Neural cell (in vitro differentiated cells): ENCODE data around the gene FBXW8. TPM values are rescaled to one million over a fixed set of nuclear protein-coding genes. Genes with fewer than 3 reads are reported as not detected.

Experiments
- H2AFZ ChIP-seq: fragments of 200-600, 300-800 bp; sonication (generic), shearing (Covaris generic); 2 replicates; pipeline ENCODE4 v1.6.0; 2014; ENCODE audit warnings: low read depth, mild to moderate bottlenecking, antibody characterized with exemption, low read length, moderate library complexity
- H3F3A ChIP-seq: fragments of 200-600 bp; shearing (Covaris generic); 2 replicates; pipeline ENCODE4 v1.6.1; 2016; ENCODE audit warnings: mild to moderate bottlenecking, moderate library complexity, mixed read lengths, antibody characterized with exemption, low read length; ENCODE audit not compliant: insufficient read depth, poor library complexity, severe bottlenecking
- H3K27ac ChIP-seq: fragments of 200-600, 300-800 bp; sonication (generic), shearing (Covaris generic); 2 replicates; pipeline ENCODE4 v1.5.1; 2014; ENCODE audit warnings: mild to moderate bottlenecking, low read length, moderate library complexity
- H3K27me3 ChIP-seq: fragments of 300-800, 200-600 bp; sonication (generic), shearing (Covaris generic); 2 replicates; pipeline ENCODE4 v1.6.0; 2014; ENCODE audit warnings: mild to moderate bottlenecking, low read depth, low read length, moderate library complexity; ENCODE audit not compliant: insufficient read depth
- H3K36me3 ChIP-seq: fragments of 300-800, 200-600 bp; sonication (generic), shearing (Covaris generic); 2 replicates; pipeline ENCODE4 v1.5.1; 2014; ENCODE audit warnings: mild to moderate bottlenecking, antibody characterized with exemption, low read length, moderate library complexity; ENCODE audit not compliant: insufficient read depth
- H3K4me2 ChIP-seq: fragments of 300-800, 200-600 bp; sonication (generic), shearing (Covaris generic); 2 replicates; pipeline ENCODE4 v1.6.0; 2014; ENCODE audit warnings: mild to moderate bottlenecking, low read length
- H3K4me3 ChIP-seq: fragments of 300-800, 200-600 bp; sonication (generic), shearing (Covaris generic); 2 replicates; pipeline ENCODE4 v1.5.1; 2014; ENCODE audit warnings: mild to moderate bottlenecking, low read length, moderate library complexity
- H3K79me2 ChIP-seq: fragments of 200-600 bp; shearing (Covaris generic); replicated peaks from 2 replicates; pipeline ENCODE4 v1.6.0; 2014; ENCODE audit warnings: mild to moderate bottlenecking, low read length, moderate library complexity; ENCODE audit not compliant: insufficient read depth
- H3K9ac ChIP-seq: fragments of 300-800, 200-600 bp; sonication (generic), shearing (Covaris generic); 2 replicates; pipeline ENCODE4 v1.6.1; 2016; ENCODE audit warnings: mild to moderate bottlenecking, low read length, mixed read lengths
- H3K9me2 ChIP-seq: fragments of 200-600 bp; shearing (Covaris generic); 2 replicates; pipeline ENCODE4 v1.6.1; 2016; ENCODE audit warnings: mild to moderate bottlenecking, low read length, mixed read lengths; ENCODE audit not compliant: insufficient read depth
- H3K9me3 ChIP-seq: fragments of 200-600, 300-800 bp; sonication (generic), shearing (Covaris generic); 2 replicates; pipeline ENCODE4 v1.6.1; 2016; ENCODE audit warnings: mild to moderate bottlenecking, mixed run types, low read length, moderate library complexity, mixed read lengths
- H4K20me1 ChIP-seq: fragments of 200-600 bp; shearing (Covaris generic); 2 replicates; pipeline ENCODE4 v1.6.1; 2016; ENCODE audit warnings: mild to moderate bottlenecking, mixed run types; ENCODE audit not compliant: insufficient read depth
- EP300 ChIP-seq: fragments of 450-650 bp; conservative IDR thresholded peaks from 2 replicates; pipeline ENCODE4 v1.6.1; 2014; ENCODE audit warnings: antibody characterized with exemption, mild to moderate bottlenecking, moderate library complexity; ENCODE audit not compliant: poor library complexity, severe bottlenecking
- EZH2 ChIP-seq: fragments of 200-600, 300-800 bp; shearing (Covaris generic), sonication (generic); IDR thresholded peaks from 2 replicates; pipeline ENCODE4 v1.6.1; 2014; ENCODE audit warnings: antibody characterized with exemption, low read length, borderline replicate concordance, mild to moderate bottlenecking; ENCODE audit not compliant: insufficient read depth, poor library complexity, severe bottlenecking
- MXI1 ChIP-seq: fragments of 450-650 bp; conservative IDR thresholded peaks from 2 replicates; pipeline ENCODE4 v1.6.1; 2014; ENCODE audit warnings: antibody characterized with exemption, mild to moderate bottlenecking; ENCODE audit not compliant: poor library complexity, severe bottlenecking
- POLR2AphosphoS5 ChIP-seq: IDR thresholded peaks from 2 replicates; pipeline ENCODE4 v1.6.1; 2012
- RAD21 ChIP-seq: fragments of 450-650 bp; conservative IDR thresholded peaks from 2 replicates; pipeline ENCODE4 v1.6.1; 2014; ENCODE audit warnings: antibody characterized with exemption, mild to moderate bottlenecking, moderate library complexity
- SMC3 ChIP-seq: fragments of 450-650 bp; conservative IDR thresholded peaks from 2 replicates; pipeline ENCODE4 v1.6.1; 2014; ENCODE audit warnings: antibody characterized with exemption, mild to moderate bottlenecking, moderate library complexity; ENCODE audit not compliant: poor library complexity
- TAF1 ChIP-seq: IDR thresholded peaks from 2 replicates; pipeline ENCODE4 v1.6.1; 2012; ENCODE audit warnings: low read depth
- polyA plus RNA-seq: library from polyadenylated mRNA; depleted of rRNA; stranded (reverse); fragments of >200 nt; gene quantifications from 2 replicates; pipeline ENCODE4 v1.2.3, GENCODE V29; 2014
- TF ChIP-seq, protein P1 (sequence below): IDR thresholded peaks from 2 replicates; pipeline ENCODE4 v1.6.1; 2012; ENCODE audit warnings: borderline replicate concordance
- TF ChIP-seq, protein P2 (sequence below): fragments of 450-650 bp; IDR thresholded peaks from 2 replicates; pipeline ENCODE4 v1.5.1; 2014; ENCODE audit warnings: antibody characterized with exemption, mild to moderate bottlenecking, moderate library complexity; ENCODE audit not compliant: poor library complexity, severe bottlenecking

FBXW8 gene
- polyA plus RNA-seq, 1 donor from 2014 or later, result 5.6 TPM

DNA sequence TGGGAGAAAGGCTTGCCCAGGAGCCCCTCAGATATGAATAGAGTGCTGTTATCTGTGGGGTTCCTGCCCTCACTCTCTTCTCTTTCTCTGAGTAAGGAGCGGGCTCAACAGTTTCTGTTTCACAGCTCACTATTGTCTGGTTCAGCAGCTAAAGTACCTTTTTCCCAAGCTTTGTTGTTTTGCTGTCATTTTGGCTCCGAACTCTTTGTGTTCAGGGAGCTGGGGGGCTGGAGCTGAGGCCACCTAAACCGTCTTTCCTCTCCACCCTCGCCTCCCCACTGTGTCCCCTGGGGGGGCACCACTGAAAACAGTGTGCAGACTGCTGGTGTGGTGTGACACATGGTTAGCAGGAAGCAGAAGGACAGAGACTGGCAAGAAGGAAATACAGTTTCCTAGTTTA, 51.4 kb downstream of the FBXW8 start:
- Histone ChIP-seq H3K4me3 (no peak overlapping the region), H3K9me2 (no peaks in the 10 kb centered on the region), H3K27me3 (no peaks in the 10 kb centered on the region), H3K9ac (no peak overlapping the region), H2AFZ (no peak overlapping the region), H3K27ac (no peak overlapping the region), H3K36me3 (peaks cover 5% of the 10 kb centered on the region), H4K20me1 (no peaks in the 10 kb centered on the region), H3K9me3 (no peaks in the 10 kb centered on the region), H3K4me2 (no peak overlapping the region), H3F3A (no peaks in the 10 kb centered on the region), H3K79me2 (no peaks in the 10 kb centered on the region)
- no peak for TF ChIP-seq TAF1
- TF ChIP-seq RAD21, result no peak
- TF ChIP-seq POLR2AphosphoS5, result no peak
- no peak for TF ChIP-seq EP300
- TF ChIP-seq SMC3, result no peak
- TF ChIP-seq MXI1, result no peak
- TF ChIP-seq, protein P1, sequence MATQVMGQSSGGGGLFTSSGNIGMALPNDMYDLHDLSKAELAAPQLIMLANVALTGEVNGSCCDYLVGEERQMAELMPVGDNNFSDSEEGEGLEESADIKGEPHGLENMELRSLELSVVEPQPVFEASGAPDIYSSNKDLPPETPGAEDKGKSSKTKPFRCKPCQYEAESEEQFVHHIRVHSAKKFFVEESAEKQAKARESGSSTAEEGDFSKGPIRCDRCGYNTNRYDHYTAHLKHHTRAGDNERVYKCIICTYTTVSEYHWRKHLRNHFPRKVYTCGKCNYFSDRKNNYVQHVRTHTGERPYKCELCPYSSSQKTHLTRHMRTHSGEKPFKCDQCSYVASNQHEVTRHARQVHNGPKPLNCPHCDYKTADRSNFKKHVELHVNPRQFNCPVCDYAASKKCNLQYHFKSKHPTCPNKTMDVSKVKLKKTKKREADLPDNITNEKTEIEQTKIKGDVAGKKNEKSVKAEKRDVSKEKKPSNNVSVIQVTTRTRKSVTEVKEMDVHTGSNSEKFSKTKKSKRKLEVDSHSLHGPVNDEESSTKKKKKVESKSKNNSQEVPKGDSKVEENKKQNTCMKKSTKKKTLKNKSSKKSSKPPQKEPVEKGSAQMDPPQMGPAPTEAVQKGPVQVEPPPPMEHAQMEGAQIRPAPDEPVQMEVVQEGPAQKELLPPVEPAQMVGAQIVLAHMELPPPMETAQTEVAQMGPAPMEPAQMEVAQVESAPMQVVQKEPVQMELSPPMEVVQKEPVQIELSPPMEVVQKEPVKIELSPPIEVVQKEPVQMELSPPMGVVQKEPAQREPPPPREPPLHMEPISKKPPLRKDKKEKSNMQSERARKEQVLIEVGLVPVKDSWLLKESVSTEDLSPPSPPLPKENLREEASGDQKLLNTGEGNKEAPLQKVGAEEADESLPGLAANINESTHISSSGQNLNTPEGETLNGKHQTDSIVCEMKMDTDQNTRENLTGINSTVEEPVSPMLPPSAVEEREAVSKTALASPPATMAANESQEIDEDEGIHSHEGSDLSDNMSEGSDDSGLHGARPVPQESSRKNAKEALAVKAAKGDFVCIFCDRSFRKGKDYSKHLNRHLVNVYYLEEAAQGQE, result no peak
- TF ChIP-seq, protein P2, sequence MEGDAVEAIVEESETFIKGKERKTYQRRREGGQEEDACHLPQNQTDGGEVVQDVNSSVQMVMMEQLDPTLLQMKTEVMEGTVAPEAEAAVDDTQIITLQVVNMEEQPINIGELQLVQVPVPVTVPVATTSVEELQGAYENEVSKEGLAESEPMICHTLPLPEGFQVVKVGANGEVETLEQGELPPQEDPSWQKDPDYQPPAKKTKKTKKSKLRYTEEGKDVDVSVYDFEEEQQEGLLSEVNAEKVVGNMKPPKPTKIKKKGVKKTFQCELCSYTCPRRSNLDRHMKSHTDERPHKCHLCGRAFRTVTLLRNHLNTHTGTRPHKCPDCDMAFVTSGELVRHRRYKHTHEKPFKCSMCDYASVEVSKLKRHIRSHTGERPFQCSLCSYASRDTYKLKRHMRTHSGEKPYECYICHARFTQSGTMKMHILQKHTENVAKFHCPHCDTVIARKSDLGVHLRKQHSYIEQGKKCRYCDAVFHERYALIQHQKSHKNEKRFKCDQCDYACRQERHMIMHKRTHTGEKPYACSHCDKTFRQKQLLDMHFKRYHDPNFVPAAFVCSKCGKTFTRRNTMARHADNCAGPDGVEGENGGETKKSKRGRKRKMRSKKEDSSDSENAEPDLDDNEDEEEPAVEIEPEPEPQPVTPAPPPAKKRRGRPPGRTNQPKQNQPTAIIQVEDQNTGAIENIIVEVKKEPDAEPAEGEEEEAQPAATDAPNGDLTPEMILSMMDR, result no peak
- TF ChIP-seq EZH2, result no peak

DNA sequence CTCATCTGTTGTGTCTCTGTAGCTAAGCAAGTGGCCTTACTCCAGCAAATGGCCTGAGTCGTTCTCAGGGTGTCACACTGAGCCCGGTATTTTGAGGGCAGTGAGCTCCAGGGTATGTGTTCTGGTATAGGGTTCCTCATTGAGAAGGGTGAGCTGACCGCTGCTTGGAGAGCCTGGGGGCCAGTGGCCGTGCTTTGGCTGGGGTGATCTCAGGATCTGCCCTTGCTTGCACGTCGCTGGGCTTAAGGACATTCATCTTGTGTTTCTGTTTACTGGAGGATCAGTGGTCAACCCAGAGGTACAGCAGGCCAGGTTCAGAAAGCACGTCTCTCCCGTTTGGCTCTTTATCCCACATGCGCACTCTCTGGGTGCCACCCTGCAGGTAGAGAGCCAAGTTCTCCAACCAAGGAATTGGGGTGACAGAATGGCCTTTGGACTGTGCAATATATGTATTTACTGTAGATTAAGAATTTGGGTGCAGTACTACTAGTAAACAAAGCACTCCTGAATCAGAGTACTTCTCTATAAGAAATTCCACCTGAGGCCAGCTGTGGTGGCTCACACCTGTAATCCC, 52.1 kb downstream of the FBXW8 start:
- no peak overlapping the region for H2AFZ ChIP-seq
- H3K9ac ChIP-seq, result no peak overlapping the region
- H4K20me1 ChIP-seq, result no peaks in the 10 kb centered on the region
- H3K79me2 ChIP-seq, result no peaks in the 10 kb centered on the region
- H3K9me2 ChIP-seq, result no peaks in the 10 kb centered on the region
- H3K27me3 ChIP-seq, result no peaks in the 10 kb centered on the region
- peaks cover 5% of the 10 kb centered on the region for H3K36me3 ChIP-seq
- no peak overlapping the region for H3K4me3 ChIP-seq
- H3K9me3 ChIP-seq, result no peaks in the 10 kb centered on the region
- H3F3A ChIP-seq, result no peaks in the 10 kb centered on the region
- no peak overlapping the region for H3K4me2 ChIP-seq
- H3K27ac ChIP-seq, result no peak overlapping the region
- TF ChIP-seq MXI1 (no peak), EP300 (no peak), SMC3 (no peak), RAD21 (no peak), POLR2AphosphoS5 (no peak), TAF1 (no peak), EZH2 (no peak)
- TF ChIP-seq, protein P1, result no peak
- TF ChIP-seq, protein P2, result no peak
